HepG2 (cell line): ENCODE measurements around the gene FHIT. TPM values are rescaled to one million over a fixed set of nuclear protein-coding genes. Genes with fewer than 3 reads are reported as not detected.

Source experiments
- ATAC-seq: fragments of 200-7000 bp; cut with Tn5 transposase; 3 replicates; pipeline ENCODE4 v1.9.1; 2020; ENCODE audit warnings: mild to moderate bottlenecking, moderate library complexity
- BruUV-seq: library from RNA; stranded (reverse); fragments of 400-500 nt; replicated peaks from 2 replicates; lab custom pipeline; 2021; lab: Mats Ljungman, UMichigan
- CTCF ChIA-PET: fragments of 300-600 bp; formaldehyde crosslinking; extraction: SDS; loops from one replicate; lab custom pipeline; 2021; ENCODE audit warnings: low total read pairs, inconsistent platforms, low intra/inter-chr PET ratio; lab: Yijun Ruan, JAX
- POLR2A ChIA-PET: fragments of 350-600 bp; sonication (Branson Sonifier 250); formaldehyde crosslinking; loops from one replicate; lab custom pipeline; 2020; ENCODE audit warnings: antibody characterized with exemption, inconsistent platforms; lab: Yijun Ruan, JAX
- DNase-seq: peaks from one replicate; pipeline ENCODE4 v3.0.0-alpha.2; 2015; ENCODE audit warnings: low spot score
- FAIRE-seq: peaks from 3 replicates; lab custom pipeline; 2011; peaks lifted over from hg19 to GRCh38; lab: Jason Lieb, UNC
- H2AFZ ChIP-seq: one replicate; pipeline ENCODE4 v1.6.1; 2011; ENCODE audit warnings: low read length, inconsistent platforms
- H3K27ac ChIP-seq: fragments of 300-600 bp; 3 replicates; pipeline ENCODE4 v1.8.0; 2011; ENCODE audit warnings: mixed run types, mild to moderate bottlenecking, mixed read lengths, low read length, inconsistent platforms; ENCODE audit not compliant: insufficient read depth; ENCODE audit errors: extremely low read length
- H3K27me3 ChIP-seq, 2 experiments: fragments of 200-600 bp in 1 of 2; 2 replicates in 1 of 2; 3 replicates in 1 of 2; pipeline versions ENCODE4 v1.6.0 to v1.8.0; 2011; ENCODE audit warnings: low read length in 2 of 2, mild to moderate bottlenecking in 2 of 2, moderate library complexity in 2 of 2, inconsistent platforms in 1 of 2; ENCODE audit not compliant: insufficient read depth in 2 of 2, control insufficient read depth in 1 of 2
- H3K36me3 ChIP-seq, 2 experiments: fragments of 200-600 bp in 1 of 2; replicated peaks in 1 of 2; 2 replicates in 1 of 2; 3 replicates in 1 of 2; pipeline versions ENCODE4 v1.5.1 to v1.8.0; 2011; ENCODE audit warnings: low read length in 2 of 2, inconsistent platforms in 1 of 2; ENCODE audit not compliant: insufficient read depth in 2 of 2, control insufficient read depth in 1 of 2
- H3K4me1 ChIP-seq: 2 replicates; pipeline ENCODE4 v1.5.1; 2012; ENCODE audit warnings: low read length, inconsistent platforms; ENCODE audit not compliant: insufficient read depth
- H3K4me2 ChIP-seq: 2 replicates; pipeline ENCODE4 v1.6.0; 2011; ENCODE audit warnings: low read depth, low read length, inconsistent platforms
- H3K4me3 ChIP-seq, 3 experiments: fragments of 200-600 bp in 1 of 3; sonication (generic), shearing (Covaris generic) in 1 of 3; replicated peaks in 1 of 3; 2 replicates each; pipeline ENCODE4 v1.5.1; 2011 to 2016; ENCODE audit warnings: low read length in 3 of 3, inconsistent platforms in 2 of 3, low read depth in 2 of 3, mild to moderate bottlenecking in 2 of 3, control low read depth in 1 of 3, mixed read lengths in 1 of 3; ENCODE audit not compliant: insufficient read depth in 1 of 3
- H3K79me2 ChIP-seq: one replicate; pipeline ENCODE4 v1.6.1; 2011; ENCODE audit warnings: low read length, inconsistent platforms; ENCODE audit not compliant: insufficient read depth
- H3K9ac ChIP-seq: 2 replicates; pipeline ENCODE4 v1.6.0; 2011; ENCODE audit warnings: mild to moderate bottlenecking, low read depth, low read length, inconsistent platforms; ENCODE audit not compliant: insufficient read depth
- H3K9me3 ChIP-seq: 2 replicates; pipeline ENCODE4 v1.5.1; 2012; ENCODE audit warnings: mild to moderate bottlenecking, low read length
- H4K20me1 ChIP-seq: 2 replicates; pipeline ENCODE4 v1.6.0; 2011; ENCODE audit warnings: inconsistent platforms, mild to moderate bottlenecking, low read length, moderate library complexity; ENCODE audit not compliant: insufficient read depth
- FLYWCH1 ChIP-seq: sonication (generic); formaldehyde crosslinking; IDR thresholded peaks from 2 replicates; pipeline ENCODE4 v1.8.1; 2023; ENCODE audit warnings: mild to moderate bottlenecking, missing genetic modification reagents
- IRX3 ChIP-seq: sonication (generic); formaldehyde crosslinking; IDR thresholded peaks from 2 replicates; pipeline ENCODE4 v1.8.1; 2023; ENCODE audit warnings: mild to moderate bottlenecking, low read depth, missing genetic modification reagents, borderline replicate concordance
- SKI ChIP-seq: fragments of 450-650 bp; IDR thresholded peaks from one replicate; pipeline ENCODE4 v1.6.1; 2018; ENCODE audit warnings: mild to moderate bottlenecking; ENCODE audit not compliant: partially characterized antibody
- TARDBP ChIP-seq: sonication (generic); formaldehyde crosslinking; IDR thresholded peaks from 2 replicates; pipeline ENCODE4 v1.8.0; 2022; ENCODE audit warnings: mild to moderate bottlenecking, missing genetic modification reagents
- ZNF75D ChIP-seq: sonication (generic); formaldehyde crosslinking; IDR thresholded peaks from 2 replicates; pipeline ENCODE4 v1.8.1; 2023; ENCODE audit warnings: missing genetic modification reagents, mild to moderate bottlenecking, borderline replicate concordance
- ZNF761 ChIP-seq: sonication (generic); formaldehyde crosslinking; conservative IDR thresholded peaks from 2 replicates; pipeline ENCODE4 v1.4.0; 2020; ENCODE audit warnings: mild to moderate bottlenecking, missing genetic modification reagents
- ZNF891 ChIP-seq: sonication (generic); formaldehyde crosslinking; IDR thresholded peaks from 2 replicates; pipeline ENCODE4 v1.5.0; 2020; ENCODE audit warnings: mild to moderate bottlenecking, missing genetic modification reagents
- WGBS: methylation state at CpG from one replicate; pipeline ENCODE4 v1.1.6; 2017; ENCODE audit warnings: low lambda C conversion rate; 5-methylcytosine and 5-hydroxymethylcytosine counted together
- in situ Hi-C: cut with HindIII; loops from 2 replicates; pipeline ENCODE4 v1.10.0; 2017; ENCODE audit warnings: low pct_unique_long_range_greater_than_20kb; ENCODE audit not compliant: extremely low pct_ligation_motif_present
- intact Hi-C: fragments of 100-400 bp; cut with micrococcal nuclease; formaldehyde crosslinking; loops from one replicate; pipeline ENCODE4 v1.10.0; 2022; ENCODE audit not compliant: unreplicated experiment
- polyA plus RNA-seq, 8 experiments: library from polyadenylated mRNA; depleted of rRNA in 3 of 8; stranded (reverse) in 7 of 8; unstranded in 1 of 8; fragments of >200 nt; fragmentation: Illumina TruSeq in 4 of 8; extraction: Trizol in 4 of 8; gene quantifications; 2 replicates each; pipeline versions ENCODE4 v1.2.1 to v1.2.3, GENCODE V29; 2011 to 2016; ENCODE audit warnings: low read depth in 4 of 8, missing spikeins in 1 of 8, mixed read lengths in 1 of 8; ENCODE audit not compliant: insufficient read depth in 1 of 8
- total RNA-seq, 5 experiments: library from RNA; depleted of rRNA; stranded (reverse); fragments of >200 nt; fragmentation: Illumina TruSeq; extraction: Trizol; gene quantifications; 2 replicates each; pipeline ENCODE4 v1.2.3, GENCODE V29; 2016; ENCODE audit warnings: low read depth in 1 of 5
- TF ChIP-seq, protein P1 (sequence below): sonication (generic); formaldehyde crosslinking; IDR thresholded peaks from 2 replicates; pipeline ENCODE4 v1.8.0; 2022; ENCODE audit warnings: low read depth, missing genetic modification reagents
- TF ChIP-seq, protein P2 (sequence below): sonication (generic); formaldehyde crosslinking; IDR thresholded peaks from 2 replicates; pipeline ENCODE4 v1.4.0; 2020; ENCODE audit warnings: mild to moderate bottlenecking, missing genetic modification reagents

FHIT gene
- total and polyA plus RNA-seq, 2 of the 13 experiments (the other 11 are each of a cell fraction or from before 2014, with no cell fraction given): 4.0 to 4.6 TPM

DNA sequence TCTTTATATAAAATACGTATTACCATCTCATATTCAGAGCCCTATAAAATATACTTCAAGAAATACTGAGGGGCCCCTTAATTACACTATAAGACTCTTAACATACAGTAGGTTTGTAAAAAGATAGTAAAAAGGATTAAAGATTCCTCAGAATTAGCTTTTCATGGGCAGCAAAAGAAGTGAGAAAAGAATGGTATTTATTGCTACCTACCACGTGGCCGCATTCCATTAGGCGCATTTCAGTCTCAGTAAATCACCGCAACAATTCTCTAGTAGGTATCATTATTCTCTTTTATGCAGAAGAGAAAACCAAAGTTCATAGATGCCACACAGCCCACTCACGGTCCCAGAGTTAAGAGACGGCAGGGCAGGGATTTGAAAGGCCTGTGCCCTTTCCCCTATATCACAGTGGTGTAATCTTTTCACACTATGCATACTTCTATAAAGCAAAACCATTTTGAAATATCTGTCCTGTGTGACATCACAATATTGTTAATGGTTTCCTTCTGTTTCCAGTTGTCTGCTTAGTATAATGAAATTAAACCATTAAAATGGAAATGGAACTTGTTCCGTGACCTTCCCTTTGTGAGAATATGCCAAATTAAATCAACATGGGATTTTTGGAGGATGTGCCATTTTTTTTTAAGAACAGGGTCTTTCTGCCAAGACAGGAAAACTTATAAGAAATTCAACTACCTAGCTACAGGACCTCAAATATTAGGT lies 1072.2 kb downstream of the FHIT start:
- intact Hi-C loops (no loop called here), in situ Hi-C loops (no loop called here)
- no peaks in the 10 kb centered on the region for H4K20me1 ChIP-seq
- no peak overlapping the region for H2AFZ ChIP-seq
- no peak overlapping the region for H3K4me2 ChIP-seq
- H3K79me2 ChIP-seq: no peaks in the 10 kb centered on the region
- FAIRE-seq: no peak
- H3K27me3 ChIP-seq: no peaks in the 10 kb centered on the region
- no peaks in the 10 kb centered on the region for H3K36me3 ChIP-seq
- TF ChIP-seq ZNF761 (CRISPR knock-in tag) (no peak), IRX3 (CRISPR knock-in tag) (no peak), TARDBP (no peak), ZNF75D (CRISPR knock-in tag) (no peak), SKI (no peak), ZNF891 (CRISPR knock-in tag) (no peak), FLYWCH1 (CRISPR knock-in tag) (no peak)
- TF ChIP-seq, protein P1, sequence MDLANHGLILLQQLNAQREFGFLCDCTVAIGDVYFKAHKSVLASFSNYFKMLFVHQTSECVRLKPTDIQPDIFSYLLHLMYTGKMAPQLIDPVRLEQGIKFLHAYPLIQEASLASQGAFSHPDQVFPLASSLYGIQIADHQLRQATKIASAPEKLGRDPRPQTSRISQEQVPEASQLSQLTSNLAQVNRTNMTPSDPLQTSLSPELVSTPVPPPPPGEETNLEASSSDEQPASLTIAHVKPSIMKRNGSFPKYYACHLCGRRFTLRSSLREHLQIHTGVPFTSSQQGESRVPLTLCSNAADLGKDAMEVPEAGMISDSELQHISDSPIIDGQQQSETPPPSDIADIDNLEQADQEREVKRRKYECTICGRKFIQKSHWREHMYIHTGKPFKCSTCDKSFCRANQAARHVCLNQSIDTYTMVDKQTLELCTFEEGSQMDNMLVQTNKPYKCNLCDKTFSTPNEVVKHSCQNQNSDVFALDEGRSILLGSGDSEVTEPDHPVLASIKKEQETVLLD (CRISPR knock-in tag): no peak
- TF ChIP-seq, protein P2, sequence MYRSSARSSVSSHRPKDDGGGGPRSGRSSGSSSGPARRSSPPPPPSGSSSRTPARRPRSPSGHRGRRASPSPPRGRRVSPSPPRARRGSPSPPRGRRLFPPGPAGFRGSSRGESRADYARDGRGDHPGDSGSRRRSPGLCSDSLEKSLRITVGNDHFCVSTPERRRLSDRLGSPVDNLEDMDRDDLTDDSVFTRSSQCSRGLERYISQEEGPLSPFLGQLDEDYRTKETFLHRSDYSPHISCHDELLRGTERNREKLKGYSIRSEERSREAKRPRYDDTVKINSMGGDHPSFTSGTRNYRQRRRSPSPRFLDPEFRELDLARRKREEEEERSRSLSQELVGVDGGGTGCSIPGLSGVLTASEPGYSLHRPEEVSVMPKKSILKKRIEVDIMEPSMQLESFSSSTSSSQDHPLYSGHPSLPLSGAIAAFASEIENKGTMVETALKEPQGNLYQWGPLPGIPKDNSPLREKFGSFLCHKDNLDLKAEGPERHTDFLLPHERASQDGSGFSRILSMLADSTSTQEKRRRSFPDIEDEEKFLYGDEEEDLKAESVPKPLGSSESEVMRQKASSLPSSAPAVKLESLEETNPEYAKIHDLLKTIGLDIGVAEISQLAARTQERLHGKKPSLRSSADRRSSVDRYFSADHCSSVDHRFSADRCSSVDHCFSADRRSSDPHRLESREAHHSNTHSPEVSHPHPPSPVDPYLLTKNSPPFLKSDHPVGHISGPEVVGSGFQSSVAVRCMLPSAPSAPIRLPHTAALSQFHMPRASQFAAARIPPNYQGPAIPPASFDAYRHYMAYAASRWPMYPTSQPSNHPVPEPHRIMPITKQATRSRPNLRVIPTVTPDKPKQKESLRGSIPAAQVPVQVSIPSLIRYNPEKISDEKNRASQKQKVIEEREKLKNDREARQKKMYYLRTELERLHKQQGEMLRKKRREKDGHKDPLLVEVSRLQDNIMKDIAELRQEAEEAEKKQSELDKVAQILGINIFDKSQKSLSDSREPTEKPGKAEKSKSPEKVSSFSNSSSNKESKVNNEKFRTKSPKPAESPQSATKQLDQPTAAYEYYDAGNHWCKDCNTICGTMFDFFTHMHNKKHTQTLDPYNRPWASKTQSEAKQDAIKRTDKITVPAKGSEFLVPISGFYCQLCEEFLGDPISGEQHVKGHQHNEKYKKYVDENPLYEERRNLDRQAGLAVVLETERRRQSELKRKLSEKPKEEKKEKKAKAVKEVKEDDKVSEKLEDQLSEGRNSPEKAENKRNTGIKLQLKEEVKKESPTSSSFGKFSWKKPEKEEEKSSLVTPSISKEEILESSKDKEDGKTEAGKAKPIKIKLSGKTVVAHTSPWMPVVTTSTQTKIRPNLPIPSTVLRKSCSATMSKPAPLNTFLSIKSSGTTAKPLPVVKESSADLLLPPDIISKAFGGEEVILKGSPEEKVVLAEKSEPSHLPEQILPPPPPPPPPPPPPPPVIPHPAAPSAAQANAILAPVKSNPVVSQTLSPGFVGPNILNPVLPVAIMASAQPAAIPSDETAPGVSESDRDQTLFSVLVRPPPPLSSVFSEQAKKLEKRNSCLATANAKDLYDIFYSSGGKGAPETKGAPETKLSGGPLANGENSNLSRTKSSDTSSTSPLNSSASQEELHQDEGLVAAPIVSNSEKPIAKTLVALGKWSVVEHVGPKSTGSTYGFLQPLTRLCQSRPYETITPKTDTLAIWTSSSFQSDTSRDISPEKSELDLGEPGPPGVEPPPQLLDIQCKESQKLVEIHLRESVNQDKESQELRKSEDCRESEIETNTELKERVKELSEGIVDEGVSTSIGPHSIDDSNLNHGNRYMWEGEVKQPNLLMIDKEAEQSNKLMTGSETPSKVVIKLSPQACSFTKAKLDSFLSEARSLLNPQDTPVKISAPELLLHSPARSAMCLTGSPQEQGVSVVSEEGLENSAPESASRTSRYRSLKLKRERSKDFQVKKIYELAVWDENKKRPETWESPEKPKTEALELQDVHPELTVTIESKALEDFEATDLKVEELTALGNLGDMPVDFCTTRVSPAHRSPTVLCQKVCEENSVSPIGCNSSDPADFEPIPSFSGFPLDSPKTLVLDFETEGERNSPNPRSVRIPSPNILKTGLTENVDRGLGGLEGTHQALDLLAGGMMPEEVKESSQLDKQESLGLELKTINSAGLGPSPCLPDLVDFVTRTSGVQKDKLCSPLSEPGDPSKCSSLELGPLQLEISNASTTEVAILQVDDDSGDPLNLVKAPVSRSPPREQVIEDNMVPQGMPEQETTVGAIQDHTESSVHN: no peak
- no TSS peak for BruUV-seq
- H3K9me3 ChIP-seq: no peaks in the 10 kb centered on the region
- H3K9ac ChIP-seq: no peak overlapping the region
- H3K4me3 ChIP-seq: no peak overlapping the region
- ChIA-PET CTCF (no interaction called here), POLR2A (no interaction called here)
- no peak for ATAC-seq
- WGBS: 76% methylated on average over 8 of the region's 8 CpGs
- no peak for DNase-seq
- H3K27ac ChIP-seq: no peak overlapping the region
- H3K4me1 ChIP-seq: no peaks in the 10 kb centered on the region
